ENCODE results near the gene GLDC.
A peak's percentile ranks its signal among the peaks of the same experiment; 100 is the strongest.

The GLDC gene

GRCh38 chr9:6522263-6522662, 123.3 kb downstream of the GLDC start:
- no peak overlapping the region for H3K4me3 ChIP-seq (ENCODE audit: low read length)
- DNase-seq (ENCODE audit: low read depth), result no peak
- TF ChIP-seq CTCF (conservative IDR thresholded peaks at IDR 0.05; ENCODE audit: low read length), result no peak

GRCh38 chr9:6512085-6512657, 133.4 kb downstream of the GLDC start:
- peak; percentile 44 for DNase-seq (ENCODE audit: low read depth)
- no peak for TF ChIP-seq CTCF (conservative IDR thresholded peaks at IDR 0.05; ENCODE audit: low read length)
- H3K4me3 ChIP-seq (ENCODE audit: low read length), result no peak overlapping the region

- DNase-seq (ENCODE audit: low read depth), result peak; percentile 41
- no peak for TF ChIP-seq CTCF (conservative IDR thresholded peaks at IDR 0.05; ENCODE audit: low read length)
- H3K4me3 ChIP-seq (ENCODE audit: low read length), result no peak overlapping the region
Measured at GRCh38 chr9:6506571-6506970, 139.0 kb downstream of the GLDC start.

GRCh38 chr9:6502399-6502798, 143.1 kb downstream of the GLDC start:
- no peak for DNase-seq (ENCODE audit: low read depth)
- no peak for TF ChIP-seq CTCF (conservative IDR thresholded peaks at IDR 0.05; ENCODE audit: low read length)
- no peak overlapping the region for H3K4me3 ChIP-seq (ENCODE audit: low read length)

GRCh38 chr9:6501526-6502210, 143.9 kb downstream of the GLDC start:
- H3K4me3 ChIP-seq (ENCODE audit: low read length), result no peak overlapping the region
- no peak for TF ChIP-seq CTCF (conservative IDR thresholded peaks at IDR 0.05; ENCODE audit: low read length)
- DNase-seq (ENCODE audit: low read depth), result no peak

GRCh38 chr9:6498982-6499381, 146.5 kb downstream of the GLDC start:
- no peak overlapping the region for H3K4me3 ChIP-seq (ENCODE audit: low read length)
- peak; percentile 45 for DNase-seq (ENCODE audit: low read depth)
- TF ChIP-seq CTCF (conservative IDR thresholded peaks at IDR 0.05; ENCODE audit: low read length), result no peak

GRCh38 chr9:6495466-6495865, 150.1 kb downstream of the GLDC start:
- H3K4me3 ChIP-seq (ENCODE audit: low read length), result no peak overlapping the region
- no peak for DNase-seq (ENCODE audit: low read depth)
- no peak for TF ChIP-seq CTCF (conservative IDR thresholded peaks at IDR 0.05; ENCODE audit: low read length)
